Testis (tissue), 3 donors: ENCODE measurements around the gene DTNB. TPM values are rescaled to one million over a fixed set of nuclear protein-coding genes. Genes with fewer than 3 reads are reported as not detected.

ENCODE experiments used
- DNase-seq: peaks from one replicate; pipeline ENCODE4 v3.0.0-alpha.2; 2019
- H3K27ac ChIP-seq, 2 donors: fragments of 200-600 bp; sonication (generic); one replicate each; pipeline ENCODE4 v1.5.1; 2019
- H3K27me3 ChIP-seq: fragments of 200-600 bp; sonication (generic); one replicate; pipeline ENCODE4 v1.5.1; 2019
- H3K36me3 ChIP-seq: fragments of 200-600 bp; sonication (generic); one replicate; pipeline ENCODE4 v1.5.1; 2017; ENCODE audit warnings: low read depth; ENCODE audit errors: missing control alignments
- H3K4me1 ChIP-seq: fragments of 200-600 bp; sonication (generic); one replicate; pipeline ENCODE4 v1.5.1; 2019
- H3K4me3 ChIP-seq, 2 donors: fragments of 200-600 bp; sonication (generic); one replicate each; pipeline ENCODE4 v1.5.1; 2017 to 2019
- H3K9me3 ChIP-seq: fragments of 200-600 bp; sonication (generic); one replicate; pipeline ENCODE4 v1.5.1; 2017
- CTCF ChIP-seq, 3 experiments: fragments of 450-650 bp in 2 of 3; fragments of 200-600 bp in 1 of 3; sonication (generic) in 1 of 3; IDR thresholded peaks; one replicate each; pipeline ENCODE4 v1.5.1; 2016 to 2019; ENCODE audit warnings: antibody characterized with exemption in 3 of 3, mild to moderate bottlenecking in 2 of 3, moderate library complexity in 1 of 3
- POLR2A ChIP-seq: fragments of 450-650 bp; IDR thresholded peaks from one replicate; pipeline ENCODE4 v1.6.1; 2017; ENCODE audit warnings: antibody characterized with exemption, mild to moderate bottlenecking, moderate library complexity
- WGBS, 2 donors: methylation state at CpG; one replicate each; pipeline ENCODE4 v1.1.5; 2018; 5-methylcytosine and 5-hydroxymethylcytosine counted together
- intact Hi-C: fragments of 100-400 bp; cut with DNase I; formaldehyde crosslinking; loops from one replicate; pipeline ENCODE4 v1.15.1; 2023; ENCODE audit warnings: low total_unique reads
- polyA plus RNA-seq: library from polyadenylated mRNA; stranded (reverse); fragments of 350-450 nt; fragmentation: Illumina TruSeq; extraction: RNeasy Lipid Tissue Mini Kit (QIAGEN cat#74804); gene quantifications from one replicate; pipeline ENCODE4 v1.2.3, GENCODE V29; 2014; ENCODE audit warnings: low read depth, low replicate concordance; ENCODE audit not compliant: insufficient read depth
- total RNA-seq, 2 donors: library from RNA; depleted of rRNA; stranded (reverse); fragments of >200 nt; gene quantifications; one replicate each; pipeline ENCODE4 v1.2.3, GENCODE V29; 2016

The DTNB gene
- total and polyA plus RNA-seq, 3 donors from 2014 or later: 21.9 to 47.3 (median 45.1) TPM

GRCh38 chr2:25592766-25593292, 80.5 kb downstream of the DTNB start:
- Histone ChIP-seq H3K27ac (no peak overlapping the region), H3K9me3 (no peaks in the 10 kb centered on the region), H3K4me3 (no peak overlapping the region), H3K4me1 (no peaks in the 10 kb centered on the region), H3K36me3 (no peaks in the 10 kb centered on the region), H3K27me3 (no peaks in the 10 kb centered on the region)
- DNase-seq: no peak
- no peak for TF ChIP-seq POLR2A
- no peak for TF ChIP-seq CTCF (IDR thresholded peaks at IDR 0.05)
- 76 to 83% methylated on average over 8 of the region's 8 CpGs for WGBS, 2 donors
- intact Hi-C loops: no loop called here

- DNase-seq: no peak
- TF ChIP-seq CTCF (IDR thresholded peaks at IDR 0.05) (no peak), POLR2A (no peak)
- intact Hi-C loops: no loop called here
- H3K27me3 ChIP-seq: no peaks in the 10 kb centered on the region
- H3K4me1 ChIP-seq: no peaks in the 10 kb centered on the region
- no peaks in the 10 kb centered on the region for H3K36me3 ChIP-seq
- H3K9me3 ChIP-seq: no peaks in the 10 kb centered on the region
- no peak overlapping the region for H3K4me3 ChIP-seq
- WGBS, 2 donors: 80 to 96% methylated on average over 2 to 14 of the region's 15 CpGs
- no peak overlapping the region for H3K27ac ChIP-seq
Observed at GRCh38 chr2:25590921-25591505, 82.4 kb downstream of the DTNB start.

GRCh38 chr2:25589676-25590205, 83.6 kb downstream of the DTNB start:
- DNase-seq: no peak
- no peak overlapping the region for H3K4me3 ChIP-seq
- intact Hi-C loops: no loop called here
- H3K9me3 ChIP-seq: no peaks in the 10 kb centered on the region
- no peaks in the 10 kb centered on the region for H3K4me1 ChIP-seq
- H3K27ac ChIP-seq: no peak overlapping the region
- TF ChIP-seq POLR2A (no peak), CTCF (IDR thresholded peaks at IDR 0.05) (no peak)
- WGBS, 2 donors: 85 to 94% methylated on average over 8 to 13 of the region's 13 CpGs
- no peaks in the 10 kb centered on the region for H3K36me3 ChIP-seq
- H3K27me3 ChIP-seq: no peaks in the 10 kb centered on the region

- TF ChIP-seq POLR2A (no peak), CTCF (IDR thresholded peaks at IDR 0.05) (no peak)
- H3K4me3 ChIP-seq: no peak overlapping the region
- no peaks in the 10 kb centered on the region for H3K4me1 ChIP-seq
- no peaks in the 10 kb centered on the region for H3K9me3 ChIP-seq
- H3K27ac ChIP-seq: no peak overlapping the region
- H3K36me3 ChIP-seq: no peaks in the 10 kb centered on the region
- H3K27me3 ChIP-seq: no peaks in the 10 kb centered on the region
- 95 to 97% methylated on average over 4 of the region's 4 CpGs for WGBS, 2 donors
- DNase-seq: no peak
- intact Hi-C loops: no loop called here
Observed at GRCh38 chr2:25588576-25588975, 84.8 kb downstream of the DTNB start.

GRCh38 chr2:25587361-25587760, 86.0 kb downstream of the DTNB start:
- no peaks in the 10 kb centered on the region for H3K36me3 ChIP-seq
- WGBS, 2 donors: 73 to 87% methylated on average over 3 to 4 of the region's 4 CpGs
- no peaks in the 10 kb centered on the region for H3K27me3 ChIP-seq
- intact Hi-C loops: no loop called here
- no peak overlapping the region for H3K4me3 ChIP-seq
- no peak for DNase-seq
- TF ChIP-seq POLR2A: no peak
- no peak for TF ChIP-seq CTCF (IDR thresholded peaks at IDR 0.05)
- no peak overlapping the region for H3K27ac ChIP-seq
- no peaks in the 10 kb centered on the region for H3K9me3 ChIP-seq
- H3K4me1 ChIP-seq: no peaks in the 10 kb centered on the region
